CD4-positive, alpha-beta T cell treated with Interleukin-17A for 4 hours (primary cell): Measurements from ENCODE around the gene AMPD1.

ENCODE experiments used
- DNase-seq: peaks from one replicate; pipeline ENCODE4 v3.0.0-alpha.2; 2020; ENCODE audit warnings: mixed read lengths

The AMPD1 gene

DNA sequence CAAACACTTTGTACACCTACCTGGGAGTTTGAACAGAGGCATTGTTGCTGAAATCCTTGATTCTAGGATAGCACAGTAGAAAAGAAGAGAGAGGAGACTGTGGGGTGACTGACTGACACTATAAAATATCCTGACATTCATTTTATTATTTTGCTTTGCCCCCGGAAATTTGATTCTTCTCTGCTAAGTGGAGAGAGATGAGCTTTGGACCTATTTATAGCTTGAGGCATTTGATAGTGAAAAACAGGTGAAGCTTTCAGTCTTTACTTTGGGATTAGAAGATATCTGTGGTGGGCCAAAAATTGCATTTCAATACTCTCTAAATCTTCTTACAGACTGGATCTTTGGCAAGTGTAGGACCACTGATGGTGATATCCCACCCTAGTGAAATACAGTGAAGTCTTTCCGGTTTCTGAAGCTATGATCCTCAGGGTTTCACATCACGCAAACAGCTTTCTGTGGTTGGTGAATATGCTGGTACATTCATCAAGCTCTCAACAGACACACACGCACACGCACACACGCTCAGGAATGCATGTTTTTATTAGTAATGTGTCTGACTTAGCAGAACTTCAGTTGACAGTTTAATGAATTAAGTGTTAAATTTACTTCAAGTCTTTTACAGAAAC lies at the start of gene AMPD1:
Gene AMPD1 (minus strand): TSS at position 117 of the 629 bp plus-strand sequence. CDS start 75 bp downstream, at position 42.
- no peak for DNase-seq

DNA sequence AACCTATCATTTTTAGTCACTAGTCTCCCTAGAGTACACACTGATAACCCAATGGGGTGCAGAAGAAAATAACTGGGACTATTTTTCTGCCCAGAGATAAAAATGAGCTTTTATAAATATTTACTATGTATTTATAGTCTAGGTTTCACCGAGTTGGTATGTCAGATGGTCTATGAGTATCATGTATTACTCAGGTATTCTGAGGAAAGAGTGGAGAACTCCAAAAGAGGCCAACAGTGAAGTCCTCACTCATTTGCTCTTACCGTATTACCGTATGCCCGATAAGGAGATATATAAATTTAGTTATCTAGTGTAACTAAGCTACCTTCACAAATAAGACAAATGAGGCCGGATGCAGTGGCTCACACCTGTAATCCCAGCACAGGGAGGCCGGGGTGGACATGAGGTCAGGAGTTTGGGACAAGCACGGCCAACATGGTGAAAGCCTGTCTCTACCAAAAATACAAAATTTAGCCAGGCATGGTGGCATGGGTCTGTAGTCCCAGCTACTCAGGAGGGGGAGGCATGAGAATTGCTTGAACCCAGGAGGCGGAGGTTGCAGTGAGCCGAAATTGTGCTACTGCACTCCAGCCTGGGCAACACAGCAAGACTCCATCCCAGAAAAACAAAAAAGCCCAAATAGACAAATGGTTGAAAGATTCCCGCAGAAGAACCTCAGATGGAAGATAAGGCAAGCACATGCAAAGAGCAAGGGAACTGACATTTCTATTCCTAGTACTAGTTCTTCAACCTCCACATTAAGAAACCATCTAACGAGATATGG lies 46.8 kb upstream of the AMPD1 start:
- no peak for DNase-seq

DNA sequence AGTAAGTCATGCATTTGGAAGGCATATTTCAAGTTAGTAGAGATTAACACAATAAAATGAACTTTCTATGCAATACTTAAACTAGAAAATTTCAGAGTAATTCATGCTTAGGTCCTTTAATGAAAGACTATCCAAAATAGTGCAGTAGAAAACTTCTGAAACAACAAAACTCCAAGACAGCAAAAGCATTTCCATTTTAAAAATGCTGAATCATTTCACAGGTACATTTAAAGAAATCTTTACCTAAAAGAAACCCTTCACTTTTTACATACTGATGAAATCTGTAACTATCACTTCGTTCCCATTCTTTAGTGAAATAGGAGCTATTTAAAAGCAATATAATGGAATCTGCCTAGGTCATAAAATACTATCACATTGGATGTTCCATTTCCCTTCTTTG lies 45.0 kb upstream of the AMPD1 start:
- no peak for DNase-seq

DNA sequence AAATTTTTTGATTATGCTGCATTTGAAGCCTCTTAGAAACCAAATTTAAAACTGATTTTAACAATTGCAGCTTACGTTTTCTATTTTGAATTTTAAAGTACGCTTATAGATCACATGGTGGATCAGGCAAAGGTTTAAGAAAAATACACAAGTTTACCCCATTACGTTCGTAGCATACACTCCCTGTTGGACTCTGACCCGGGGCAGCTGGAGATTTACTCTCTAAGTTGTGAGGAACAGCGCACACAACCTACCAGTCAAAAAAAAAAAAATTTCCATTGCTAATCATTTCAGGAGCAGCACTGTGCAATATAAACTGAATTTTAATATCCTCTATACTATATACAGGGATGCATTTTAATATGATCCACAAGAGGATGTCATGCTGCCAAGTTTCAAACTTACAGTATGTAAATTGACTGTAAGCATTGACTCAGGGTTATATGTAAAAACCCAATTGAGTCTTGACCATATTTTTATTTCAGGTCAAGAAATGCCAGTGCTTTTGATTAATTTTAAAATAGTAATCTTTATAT lies 42.0 kb upstream of the AMPD1 start:
- no peak for DNase-seq

DNA sequence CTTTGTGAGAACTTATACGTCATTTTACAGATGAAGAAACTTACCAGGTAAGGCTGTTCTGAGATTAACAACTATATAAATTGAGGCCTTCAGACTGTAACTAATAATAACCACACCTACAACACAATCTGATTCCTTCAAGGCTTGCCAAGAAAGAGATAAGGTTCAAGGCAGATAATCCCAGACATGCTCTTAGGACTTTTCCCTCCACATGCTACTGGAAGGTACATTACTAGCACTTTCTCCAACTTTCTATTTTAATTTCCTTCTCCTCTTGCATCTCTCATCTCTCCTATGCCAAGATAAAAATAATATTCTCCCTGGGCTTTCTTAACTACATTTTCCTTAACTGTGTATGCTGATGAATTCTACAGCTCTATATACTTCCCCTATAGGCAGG lies 40.1 kb upstream of the AMPD1 start:
- no peak for DNase-seq

DNA sequence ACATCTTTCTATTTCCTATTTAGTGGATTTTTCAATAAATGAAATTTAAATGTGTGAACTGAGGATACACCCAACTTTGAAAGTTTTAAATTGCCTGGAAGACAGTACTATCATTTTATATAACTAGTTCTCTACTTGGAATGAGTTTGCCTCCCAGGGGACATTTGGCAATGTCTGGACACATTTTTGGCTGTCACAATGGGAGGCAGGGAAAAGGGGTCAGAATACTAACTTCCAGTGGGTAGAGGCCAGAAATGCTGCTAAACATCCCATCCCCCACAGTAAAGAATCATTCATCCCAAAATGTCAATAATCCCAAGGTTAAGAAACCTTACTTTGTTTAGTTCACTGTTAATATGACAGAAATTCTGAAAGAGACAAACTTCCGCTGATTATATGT lies 34.4 kb upstream of the AMPD1 start:
- DNase-seq: no peak

DNA sequence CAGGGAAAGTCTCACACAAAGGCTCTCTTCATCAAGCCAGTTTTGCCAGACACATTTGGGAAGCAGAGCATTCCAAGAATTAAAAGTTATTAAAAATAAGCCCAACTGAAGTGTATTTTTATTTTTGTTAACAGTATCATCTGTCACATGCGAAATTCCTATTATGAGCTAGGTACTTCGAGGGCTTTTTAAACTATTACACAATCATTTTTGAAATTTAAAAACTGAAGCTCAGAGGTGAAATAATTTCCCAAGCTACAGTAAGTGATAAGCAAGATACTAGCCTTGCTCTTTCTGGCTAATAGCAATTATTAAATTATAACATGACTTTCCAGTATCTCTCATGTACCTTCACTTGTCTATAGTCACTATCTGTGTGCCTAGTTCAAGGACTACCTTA lies 33.2 kb upstream of the AMPD1 start:
- DNase-seq: no peak

DNA sequence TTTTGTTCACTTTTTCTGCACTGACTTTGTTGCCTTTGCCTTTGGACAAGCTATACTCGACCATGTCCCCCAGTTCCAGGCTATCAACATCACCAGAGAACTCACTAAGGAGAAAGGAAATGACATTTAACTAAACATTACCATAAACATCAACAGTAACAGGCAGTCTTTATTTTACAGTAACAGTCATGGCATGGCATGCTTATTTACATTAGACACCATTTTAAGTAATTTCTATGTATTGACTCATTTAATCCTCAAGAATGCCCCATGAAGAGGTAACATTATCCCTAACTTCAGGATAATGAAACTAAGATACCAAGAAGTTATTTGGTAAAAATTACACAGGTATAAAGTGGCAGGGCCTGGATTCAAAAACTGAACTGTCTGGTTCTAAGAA lies 29.9 kb upstream of the AMPD1 start:
- no peak for DNase-seq

DNA sequence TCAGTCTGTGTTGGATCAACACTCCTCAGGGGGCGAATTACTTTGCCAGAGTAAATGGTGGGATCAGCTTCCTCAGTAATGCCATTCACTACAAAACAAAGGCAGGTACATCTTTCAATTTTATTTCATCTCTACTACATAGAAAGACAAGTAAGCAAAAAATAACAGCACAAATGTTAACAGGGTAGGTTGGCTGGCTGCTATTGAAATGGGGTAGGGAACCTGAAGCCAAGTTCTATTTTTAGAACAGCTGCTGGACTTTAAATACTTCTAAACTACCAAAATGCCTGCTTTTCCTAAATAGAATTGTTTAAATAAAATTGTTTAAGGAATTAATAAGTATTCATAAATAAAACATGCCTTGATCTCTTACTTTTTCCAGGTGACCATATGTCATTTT lies 28.6 kb upstream of the AMPD1 start:
- DNase-seq: no peak

DNA sequence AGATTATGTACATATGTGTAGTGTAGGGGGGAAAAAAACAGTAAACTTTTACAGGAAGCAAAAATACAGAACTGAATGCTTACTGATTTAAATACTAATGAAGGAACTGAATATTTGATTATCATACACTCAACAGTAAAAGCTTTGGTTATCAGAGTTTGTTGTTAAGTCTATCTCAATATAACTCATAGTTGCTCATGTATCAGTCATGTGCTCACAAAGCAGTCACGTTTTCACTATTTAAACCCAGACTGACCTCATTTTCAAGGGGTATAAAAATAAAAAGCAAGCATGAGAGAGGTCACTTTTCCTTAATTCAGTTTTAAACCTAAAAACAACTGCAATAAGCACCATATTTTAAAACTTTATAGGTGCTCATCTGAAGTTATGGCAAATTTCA lies 28.1 kb upstream of the AMPD1 start:
- no peak for DNase-seq

DNA sequence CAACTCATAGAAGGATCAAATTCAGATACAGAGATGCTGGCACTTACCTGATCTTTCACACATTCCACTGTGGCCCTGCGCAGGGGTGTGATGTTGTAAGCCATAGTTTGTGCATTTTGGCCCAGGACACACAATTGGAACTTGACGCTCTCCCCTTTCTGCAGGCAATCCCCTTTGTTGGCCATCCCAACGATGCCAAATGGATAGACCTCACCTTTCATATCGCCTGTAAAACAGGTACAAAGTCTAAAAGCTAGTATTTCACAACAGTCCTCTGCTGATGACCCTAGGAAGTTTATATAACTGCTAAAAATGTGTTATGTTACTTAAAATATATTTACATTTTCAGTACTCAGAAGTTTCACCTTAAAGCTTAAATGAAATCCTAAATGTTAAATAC lies 25.1 kb upstream of the AMPD1 start:
- DNase-seq: no peak

DNA sequence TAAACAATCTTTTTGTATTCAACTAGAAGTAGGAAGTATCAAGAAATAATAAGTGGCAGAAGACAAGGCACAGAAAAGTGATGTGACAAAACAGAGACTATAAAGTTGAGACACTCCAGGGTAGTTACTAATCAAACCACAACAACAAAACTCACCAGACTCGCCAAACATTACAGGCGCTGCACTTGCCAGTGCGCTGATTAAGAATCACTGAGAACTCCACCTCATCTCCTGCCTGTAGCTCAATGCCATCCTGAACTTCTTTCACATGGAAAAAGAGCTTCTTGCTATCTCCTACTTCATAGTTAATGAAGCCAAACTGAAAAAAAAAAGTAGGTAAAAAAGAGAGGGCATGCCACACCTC lies 24.1 kb upstream of the AMPD1 start:
- DNase-seq: no peak

DNA sequence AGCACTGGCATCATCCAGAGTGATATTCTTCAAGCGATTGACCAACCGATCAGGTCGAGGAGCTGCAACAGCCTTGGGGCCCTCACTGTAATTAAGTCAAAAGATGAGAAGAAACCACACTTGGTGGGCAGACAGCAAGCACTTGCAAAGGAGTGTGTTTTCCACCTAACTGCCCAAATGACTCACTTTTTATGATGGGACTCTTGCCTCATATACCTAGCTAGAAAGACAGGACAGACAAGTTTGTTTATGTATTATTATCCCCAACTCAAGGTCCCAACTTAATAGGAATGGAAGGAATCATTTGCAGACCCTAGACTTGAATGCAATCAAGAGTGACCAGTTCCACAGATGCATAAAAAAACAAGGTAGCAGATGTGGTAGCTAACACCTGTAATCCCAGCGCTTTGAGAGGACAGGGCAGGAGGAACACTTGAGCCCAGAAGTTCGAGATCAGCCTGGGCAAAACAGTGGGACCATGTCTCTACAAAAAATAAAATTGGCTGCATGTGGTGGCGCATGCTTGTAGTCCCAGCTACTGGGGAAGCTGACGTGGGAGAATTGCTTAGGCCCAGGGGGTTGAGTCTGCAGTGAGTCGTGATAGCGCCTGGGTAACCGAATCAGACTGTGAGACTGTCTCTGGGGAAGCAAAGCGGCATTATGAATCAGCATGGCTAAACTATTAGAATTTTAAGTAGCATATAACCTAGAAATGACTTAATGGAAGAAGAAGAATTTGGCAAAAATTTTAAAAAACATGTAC lies 23.5 kb upstream of the AMPD1 start:
- no peak for DNase-seq

DNA sequence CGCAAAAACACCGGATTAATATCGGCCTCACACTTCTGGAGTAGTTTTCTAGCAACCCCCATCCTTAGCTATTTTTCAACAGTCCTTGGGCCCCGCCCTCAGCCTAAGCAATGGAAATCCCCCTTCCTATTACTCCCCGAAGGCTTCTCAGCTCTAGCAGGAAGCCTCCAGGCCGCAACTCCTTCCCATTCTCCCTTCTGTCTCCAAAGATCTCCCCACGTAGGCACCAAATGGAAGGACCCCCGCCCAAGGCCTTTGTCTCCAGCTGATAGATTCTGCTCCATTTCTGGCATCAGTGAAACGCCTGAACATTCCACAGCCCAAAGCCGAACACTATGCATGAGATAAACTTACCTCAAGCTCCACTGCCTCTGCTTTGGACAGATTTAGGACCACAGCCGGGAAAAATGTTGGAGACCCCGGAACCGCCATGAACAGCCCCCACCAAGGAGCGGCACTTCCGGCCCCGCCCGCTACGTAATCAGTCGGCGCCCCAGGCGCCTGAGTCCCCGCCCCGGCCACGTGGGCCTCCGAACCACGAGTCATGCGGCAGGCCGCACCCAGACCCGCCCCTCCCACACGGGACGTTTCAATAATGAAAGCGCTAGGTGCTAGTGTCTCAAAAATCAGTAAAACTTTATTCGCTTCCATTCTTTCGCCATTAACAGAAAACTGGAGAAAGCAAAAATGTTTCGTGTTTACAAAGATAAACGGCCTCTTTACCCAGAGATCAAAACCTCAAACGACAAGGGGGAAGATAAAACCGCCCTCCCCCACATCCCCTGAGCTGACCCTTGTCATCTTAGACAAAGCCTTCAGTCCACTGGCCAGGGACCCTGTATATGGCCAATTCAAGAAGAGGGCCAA lies 21.2 kb upstream of the AMPD1 start, which contains the start of gene NRAS:
Gene NRAS (minus strand): TSS at position 468 of the 867 bp plus-strand sequence. CDS start 611 bp downstream, outside the sequence.
- DNase-seq: peak; percentile 95

DNA sequence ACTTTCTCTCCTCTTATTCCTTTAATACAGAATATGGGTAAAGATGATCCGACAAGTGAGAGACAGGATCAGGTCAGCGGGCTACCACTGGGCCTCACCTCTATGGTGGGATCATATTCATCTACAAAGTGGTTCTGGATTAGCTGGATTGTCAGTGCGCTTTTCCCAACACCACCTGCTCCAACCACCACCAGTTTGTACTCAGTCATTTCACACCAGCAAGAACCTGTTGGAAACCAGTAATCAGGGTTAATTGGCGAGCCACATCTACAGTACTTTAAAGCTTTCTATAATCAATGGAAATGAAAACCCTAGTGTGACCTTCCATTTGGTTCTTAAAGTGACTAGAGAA lies 20.6 kb upstream of the AMPD1 start:
- DNase-seq: no peak

DNA sequence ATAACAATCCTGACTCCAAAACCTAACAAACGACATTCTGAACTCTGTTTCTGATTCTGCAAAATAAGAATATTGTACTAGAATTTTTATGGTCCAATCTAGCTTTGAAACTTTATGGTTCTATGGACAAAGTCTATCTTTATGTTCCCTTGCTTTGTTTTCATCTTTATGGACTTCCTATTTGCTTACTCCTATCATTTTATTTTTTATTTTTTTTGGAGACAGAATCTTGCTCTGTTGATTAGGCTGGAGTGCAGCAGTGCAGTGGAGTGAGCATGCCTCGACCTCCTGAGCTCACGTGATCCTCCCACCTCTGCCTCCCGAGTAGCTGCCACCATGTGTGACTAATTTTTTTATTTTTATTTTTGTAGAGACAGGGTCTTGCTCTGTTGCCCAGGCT lies 17.6 kb upstream of the AMPD1 start:
- no peak for DNase-seq

DNA sequence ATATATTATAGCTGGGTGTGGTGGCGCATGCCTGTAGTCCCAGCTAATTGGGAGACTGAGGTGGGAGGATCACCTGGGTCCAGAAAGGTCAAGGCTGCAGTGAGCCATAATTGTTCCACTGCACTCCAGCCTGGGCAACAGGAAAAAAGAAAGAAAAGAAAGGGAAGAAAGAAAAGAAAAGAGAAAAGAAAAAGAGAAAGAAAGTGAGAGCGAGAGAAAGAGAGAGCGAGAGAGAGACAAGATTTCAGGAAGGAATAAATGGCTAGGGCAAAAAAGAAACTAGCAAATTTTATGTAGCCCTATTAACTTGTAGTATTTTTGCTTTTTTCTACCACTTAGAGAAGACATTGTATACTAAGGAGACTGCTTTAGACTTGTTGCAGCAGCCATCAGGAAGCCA lies 15.0 kb upstream of the AMPD1 start:
- no peak for DNase-seq

DNA sequence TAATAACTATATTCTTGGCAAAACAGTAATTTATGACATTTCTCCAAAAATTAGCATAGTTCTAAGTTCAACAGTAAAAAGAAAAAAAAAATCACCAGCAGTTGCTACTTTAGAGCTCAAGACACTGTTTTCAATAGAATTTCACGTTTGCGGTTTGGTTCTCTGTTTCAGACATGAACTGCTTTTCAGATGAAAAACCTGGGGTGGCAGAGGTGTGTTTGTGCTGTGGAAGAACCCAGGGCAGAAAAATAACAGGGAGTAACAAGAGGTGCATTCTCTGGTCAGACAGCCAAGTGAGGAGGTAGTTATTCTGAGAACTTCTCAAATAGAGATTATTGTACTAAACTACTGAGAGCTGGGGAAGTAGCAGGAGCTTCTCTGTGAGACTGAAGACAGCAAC lies 12.3 kb upstream of the AMPD1 start:
- DNase-seq: no peak

DNA sequence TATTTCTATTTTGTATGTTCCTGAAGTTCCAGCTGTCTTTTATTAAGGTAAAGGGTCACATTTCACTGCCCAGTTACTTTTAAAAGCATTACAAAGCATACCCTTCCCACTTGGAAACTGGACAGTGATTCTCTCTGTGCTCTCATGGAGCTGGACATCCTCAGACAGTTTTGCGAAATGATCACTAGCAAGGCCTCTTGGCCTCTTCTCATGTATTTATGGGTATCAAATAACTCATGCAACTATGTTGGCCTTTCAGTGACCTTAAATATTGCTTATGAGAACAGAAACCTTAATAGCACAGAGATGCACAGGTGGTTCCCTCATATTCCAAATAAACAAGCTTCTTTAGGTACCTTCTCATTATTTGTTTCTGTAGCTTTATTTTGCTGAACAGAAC lies 7.9 kb upstream of the AMPD1 start:
- DNase-seq: no peak

DNA sequence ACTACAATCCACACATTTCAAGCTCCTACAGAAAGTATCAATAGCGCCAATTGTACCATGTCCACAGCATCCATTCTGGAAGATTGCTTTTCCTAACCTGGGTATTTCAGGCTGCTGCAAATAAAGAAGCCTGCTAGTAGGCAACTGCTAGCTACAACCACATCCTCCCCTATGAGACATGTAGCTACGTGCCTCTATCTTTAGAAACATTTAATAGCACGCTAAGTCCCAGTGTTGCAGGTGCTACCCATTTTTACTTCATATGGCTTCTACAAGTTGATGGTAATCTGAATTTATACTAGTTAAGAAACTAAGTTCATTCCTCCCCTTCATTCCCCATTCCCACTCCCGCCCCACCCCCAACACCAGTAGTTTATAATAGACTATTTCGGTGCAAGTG lies 7.4 kb upstream of the AMPD1 start:
- no peak for DNase-seq

DNA sequence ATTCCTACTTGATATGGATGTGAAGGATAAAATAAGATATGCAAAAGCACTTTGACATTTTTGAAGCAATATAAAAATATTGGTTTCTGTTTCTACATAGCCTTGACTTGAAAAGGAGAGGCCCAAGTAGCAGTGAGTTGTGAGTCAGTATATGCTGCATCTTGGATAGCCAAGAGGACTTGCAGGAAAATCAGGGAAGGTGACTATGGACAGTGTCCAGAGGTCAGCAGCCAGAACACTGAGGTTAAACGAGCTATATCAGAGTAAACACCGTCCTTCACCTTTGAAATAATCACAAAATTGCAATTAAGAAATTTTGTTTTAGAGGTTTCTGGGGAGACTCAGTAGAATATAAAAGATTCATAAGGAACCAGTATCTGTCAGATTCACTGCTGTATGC lies 6.6 kb upstream of the AMPD1 start:
- DNase-seq: no peak

DNA sequence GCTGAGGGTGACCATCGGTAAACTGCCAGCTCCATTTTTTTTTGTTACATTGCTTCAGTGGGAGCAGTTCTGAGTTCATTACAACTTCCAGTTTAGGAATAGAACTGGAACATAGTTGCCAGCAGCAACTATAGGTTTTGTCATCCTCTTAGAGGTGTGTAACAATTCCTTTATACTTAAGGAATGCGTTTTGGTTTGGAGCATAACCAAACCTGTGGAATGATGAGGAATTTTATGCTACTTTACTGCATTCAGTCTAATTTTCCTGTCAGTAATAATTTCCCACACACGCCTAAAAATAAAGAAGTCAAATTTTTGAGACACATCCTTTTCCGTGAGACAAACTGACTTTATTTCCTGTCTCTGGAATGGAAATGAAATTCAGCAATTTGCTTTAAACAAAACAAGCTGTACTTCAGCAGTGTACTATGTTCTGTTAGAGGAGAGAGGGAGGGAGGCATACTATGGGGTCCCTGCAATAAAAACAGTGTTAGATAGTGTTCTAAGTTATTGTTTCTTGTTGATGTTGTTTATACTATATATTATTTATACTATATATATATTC lies 4.8 kb upstream of the AMPD1 start:
- DNase-seq: no peak
